Measurements from ENCODE around the gene RBM20. TPM values are rescaled to one million over a fixed set of nuclear protein-coding genes. Genes with fewer than 3 reads are reported as not detected.

RBM20 gene
- total RNA-seq, 1 donor from 2014 or later = 1.0 TPM

DNA sequence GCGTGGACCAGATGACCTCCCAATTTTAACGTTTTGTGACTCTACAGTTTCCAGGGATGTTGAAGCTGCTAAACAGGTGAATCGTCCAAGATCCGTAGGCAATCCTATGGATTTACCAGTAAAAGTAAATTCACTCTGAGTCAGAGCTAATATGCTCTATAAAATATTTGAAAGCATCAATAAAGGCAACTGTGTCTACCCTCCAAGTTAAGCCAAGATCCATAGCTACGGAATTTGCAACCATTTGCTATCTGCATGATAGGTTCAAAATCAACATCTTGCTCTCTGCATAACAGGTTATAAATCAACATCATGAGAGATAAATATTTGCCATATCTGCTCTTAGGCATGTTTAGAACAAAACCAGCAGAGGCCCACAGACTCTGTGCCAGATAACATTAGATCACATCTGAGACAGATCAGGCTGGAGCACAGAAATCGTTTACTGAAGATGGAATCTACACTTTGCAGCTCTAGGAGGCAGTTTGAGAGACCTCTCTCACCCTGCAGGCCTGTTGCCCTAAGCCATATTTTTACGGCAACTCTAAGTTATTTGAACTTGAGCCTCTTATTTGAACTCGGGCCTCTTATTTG lies 146.9 kb downstream of the RBM20 start:
- TF ChIP-seq CTCF (IDR thresholded peaks at IDR 0.05; ENCODE audit: unreplicated experiment) = no peak
- Mint-ChIP-seq H3K9me3 (ENCODE audit: unreplicated experiment) (no peaks in the 10 kb centered on the region), H3K27ac (ENCODE audit: unreplicated experiment) (no peak overlapping the region), H3K4me3 (ENCODE audit: unreplicated experiment) (no peak overlapping the region), H3K27me3 (ENCODE audit: unreplicated experiment) (peaks cover 1% of the 10 kb centered on the region), H3K4me1 (ENCODE audit: unreplicated experiment) (peaks cover 5% of the 10 kb centered on the region), H3K36me3 (ENCODE audit: low read depth, unreplicated experiment) (no peaks in the 10 kb centered on the region)
- DNase-seq (ENCODE audit: low spot score) = no peak

DNA sequence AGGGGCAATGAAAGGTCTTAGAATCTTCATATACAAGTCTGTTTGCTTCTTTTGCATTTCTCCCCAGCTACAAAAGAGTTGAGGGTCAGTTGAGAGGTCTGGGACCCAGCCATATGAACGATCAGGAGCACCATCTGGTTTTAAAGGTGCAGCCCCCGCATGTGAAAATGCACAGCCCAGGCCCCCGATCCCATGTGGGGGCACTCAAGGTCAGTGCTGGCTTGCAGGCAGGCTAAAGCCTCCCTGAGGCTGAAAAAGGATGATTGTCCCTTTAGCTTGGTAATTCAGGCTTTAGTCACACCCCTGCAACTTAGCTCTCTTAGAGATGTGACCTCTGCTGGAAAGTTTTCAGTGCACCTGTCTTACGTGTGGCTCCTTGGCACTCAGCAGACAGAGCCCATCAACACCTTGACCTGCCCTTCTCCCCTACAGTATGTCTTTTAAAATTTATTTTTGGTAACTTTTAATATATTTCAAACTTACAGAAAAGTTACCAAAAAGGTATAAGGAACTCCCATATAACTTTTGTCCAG lies 147.5 kb downstream of the RBM20 start:
- no peaks in the 10 kb centered on the region for H3K36me3 Mint-ChIP-seq (ENCODE audit: low read depth, unreplicated experiment)
- no peak overlapping the region for H3K4me3 Mint-ChIP-seq (ENCODE audit: unreplicated experiment)
- peaks cover 5% of the 10 kb centered on the region for H3K4me1 Mint-ChIP-seq (ENCODE audit: unreplicated experiment)
- no peak overlapping the region for H3K27ac Mint-ChIP-seq (ENCODE audit: unreplicated experiment)
- no peaks in the 10 kb centered on the region for H3K9me3 Mint-ChIP-seq (ENCODE audit: unreplicated experiment)
- peaks cover 1% of the 10 kb centered on the region for H3K27me3 Mint-ChIP-seq (ENCODE audit: unreplicated experiment)
- TF ChIP-seq CTCF (IDR thresholded peaks at IDR 0.05; ENCODE audit: unreplicated experiment) = no peak
- no peak for DNase-seq (ENCODE audit: low spot score)

- peaks cover under 1% of the 10 kb centered on the region for H3K27me3 Mint-ChIP-seq (ENCODE audit: unreplicated experiment)
- H3K4me1 Mint-ChIP-seq (ENCODE audit: unreplicated experiment) = peaks cover 5% of the 10 kb centered on the region
- no peak for TF ChIP-seq CTCF (IDR thresholded peaks at IDR 0.05; ENCODE audit: unreplicated experiment)
- DNase-seq (ENCODE audit: low spot score) = no peak
- no peaks in the 10 kb centered on the region for H3K36me3 Mint-ChIP-seq (ENCODE audit: low read depth, unreplicated experiment)
- no peak overlapping the region for H3K27ac Mint-ChIP-seq (ENCODE audit: unreplicated experiment)
- no peaks in the 10 kb centered on the region for H3K9me3 Mint-ChIP-seq (ENCODE audit: unreplicated experiment)
- H3K4me3 Mint-ChIP-seq (ENCODE audit: unreplicated experiment) = no peak overlapping the region
These were observed 148.5 kb downstream of the RBM20 start for GRCh38 chr10:110792476-110793125.

DNA sequence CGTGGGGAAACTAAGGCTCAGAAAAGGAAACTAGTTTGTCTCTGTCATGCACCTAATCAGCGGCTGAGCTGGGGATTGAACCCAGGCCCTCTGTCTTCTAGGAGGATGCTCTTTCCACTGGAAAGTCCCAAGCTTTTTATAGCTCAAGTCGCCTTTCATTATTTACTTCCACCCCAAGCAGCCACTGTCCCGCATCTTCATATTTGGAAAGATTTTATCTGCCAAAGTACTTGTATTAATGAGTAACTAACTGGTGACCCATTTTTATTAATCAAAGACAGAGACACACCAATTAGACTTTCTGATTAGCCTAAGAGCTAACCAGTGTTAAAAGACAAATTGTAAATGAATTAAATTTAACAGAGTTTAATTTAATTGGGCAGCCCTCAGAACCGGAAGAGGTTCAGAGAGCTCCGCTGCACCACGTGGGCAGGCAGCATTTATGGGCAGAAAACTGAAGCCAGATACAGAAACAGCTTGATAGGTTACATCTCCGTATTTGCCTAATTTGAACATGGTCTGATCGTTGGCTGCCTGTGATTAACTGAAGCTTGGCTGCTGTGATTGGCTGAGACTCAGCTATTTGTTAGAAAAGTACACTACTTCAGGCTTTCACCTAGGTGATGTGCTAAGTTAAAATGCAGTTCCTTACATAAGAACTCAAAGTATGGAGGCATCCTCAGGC lies 149.1 kb downstream of the RBM20 start:
- TF ChIP-seq CTCF (IDR thresholded peaks at IDR 0.05; ENCODE audit: unreplicated experiment) = no peak
- Mint-ChIP-seq H3K27ac (ENCODE audit: unreplicated experiment) (no peak overlapping the region), H3K27me3 (ENCODE audit: unreplicated experiment) (no peaks in the 10 kb centered on the region), H3K4me1 (ENCODE audit: unreplicated experiment) (peaks cover 5% of the 10 kb centered on the region), H3K9me3 (ENCODE audit: unreplicated experiment) (no peaks in the 10 kb centered on the region), H3K36me3 (ENCODE audit: low read depth, unreplicated experiment) (no peaks in the 10 kb centered on the region), H3K4me3 (ENCODE audit: unreplicated experiment) (no peak overlapping the region)
- DNase-seq (ENCODE audit: low spot score) = no peak

DNA sequence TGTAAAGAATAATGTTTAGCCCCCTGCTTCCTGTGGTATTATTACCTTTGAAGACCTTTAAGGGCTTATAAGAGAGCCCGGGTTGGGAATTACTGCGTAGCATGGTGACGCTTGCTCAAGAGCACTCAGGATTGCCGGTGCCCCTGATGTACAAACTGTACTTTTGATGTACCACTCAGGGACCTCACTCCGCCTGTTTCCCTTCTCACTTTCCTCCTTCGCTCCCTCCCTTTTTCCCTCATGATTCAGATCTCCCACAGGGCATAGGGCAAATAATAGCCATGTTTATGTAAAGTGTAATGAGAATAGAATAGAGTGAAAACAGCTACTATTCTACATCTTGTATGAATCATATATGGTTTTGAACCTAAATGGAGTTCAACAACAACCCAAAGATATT lies 149.8 kb downstream of the RBM20 start:
- no peak overlapping the region for H3K27ac Mint-ChIP-seq (ENCODE audit: unreplicated experiment)
- no peak for TF ChIP-seq CTCF (IDR thresholded peaks at IDR 0.05; ENCODE audit: unreplicated experiment)
- no peak for DNase-seq (ENCODE audit: low spot score)
- no peaks in the 10 kb centered on the region for H3K36me3 Mint-ChIP-seq (ENCODE audit: low read depth, unreplicated experiment)
- no peaks in the 10 kb centered on the region for H3K9me3 Mint-ChIP-seq (ENCODE audit: unreplicated experiment)
- no peak overlapping the region for H3K4me3 Mint-ChIP-seq (ENCODE audit: unreplicated experiment)
- peaks cover 2% of the 10 kb centered on the region for H3K27me3 Mint-ChIP-seq (ENCODE audit: unreplicated experiment)
- H3K4me1 Mint-ChIP-seq (ENCODE audit: unreplicated experiment) = peaks cover 5% of the 10 kb centered on the region
